HepG2 (cell line): ENCODE measurements around the gene SART1. TPM values are rescaled to one million over a fixed set of nuclear protein-coding genes. Genes with fewer than 3 reads are reported as not detected.
A peak's percentile ranks its signal among the peaks of the same experiment; 100 is the strongest.

ENCODE experiments used
- AGO1 ChIP-seq: fragments of 200-400 bp; formaldehyde crosslinking; IDR thresholded peaks from 2 replicates; pipeline ENCODE4 v1.6.1; 2017; ENCODE audit warnings: mild to moderate bottlenecking, low read depth, low read length, moderate library complexity; ENCODE audit not compliant: poor library complexity, severe bottlenecking
- AGO2 ChIP-seq: fragments of 200-400 bp; formaldehyde crosslinking; optimal IDR thresholded peaks from 2 replicates; pipeline ENCODE3; 2017; ENCODE audit warnings: mild to moderate bottlenecking, low read depth, low read length, moderate library complexity
- ARID2 ChIP-seq: sonication (generic); formaldehyde crosslinking; IDR thresholded peaks from 2 replicates; pipeline ENCODE4 v1.8.1; 2022; ENCODE audit warnings: mild to moderate bottlenecking, missing genetic modification reagents, borderline replicate concordance
- CENPT ChIP-seq: sonication (generic); formaldehyde crosslinking; IDR thresholded peaks from 2 replicates; pipeline ENCODE4 v1.8.0; 2022; ENCODE audit warnings: low read depth, mild to moderate bottlenecking, moderate library complexity, missing genetic modification reagents
- CHCHD3 ChIP-seq: sonication (generic); formaldehyde crosslinking; IDR thresholded peaks from 2 replicates; pipeline ENCODE4 v1.8.0; 2022; ENCODE audit warnings: mild to moderate bottlenecking, missing genetic modification reagents, moderate library complexity
- EP300 ChIP-seq, 3 experiments: sonication (generic) in 1 of 3; formaldehyde crosslinking in 1 of 3; IDR thresholded peaks; 2 replicates each; pipeline versions ENCODE4 v1.5.1 to v1.6.1; 2011 to 2020; ENCODE audit warnings: low read depth in 2 of 3, low read length in 2 of 3, borderline replicate concordance in 1 of 3, improper control_type of control experiment in 1 of 3, mild to moderate bottlenecking in 1 of 3, missing genetic modification reagents in 1 of 3, moderate library complexity in 1 of 3
- FOXC1 ChIP-seq: sonication (generic); formaldehyde crosslinking; IDR thresholded peaks from 2 replicates; pipeline ENCODE4 v1.8.0; 2022; ENCODE audit warnings: mild to moderate bottlenecking, missing genetic modification reagents, borderline replicate concordance
- GTF2F1 ChIP-seq: fragments of 150-350 bp; IDR thresholded peaks from 2 replicates; pipeline ENCODE4 v1.6.1; 2014; ENCODE audit warnings: low read length
- JARID2 ChIP-seq: sonication (generic); formaldehyde crosslinking; IDR thresholded peaks from 2 replicates; pipeline ENCODE4 v1.8.1; 2023; ENCODE audit warnings: missing genetic modification reagents, inconsistent platforms; ENCODE audit not compliant: insufficient replicate concordance
- KAT8 ChIP-seq: IDR thresholded peaks from 2 replicates; pipeline ENCODE4 v1.6.1; 2016; ENCODE audit warnings: missing genetic modification reagents, missing compliant biosample characterization
- MAFG ChIP-seq: sonication (generic); formaldehyde crosslinking; IDR thresholded peaks from 2 replicates; pipeline ENCODE4 v1.5.1; 2020; ENCODE audit warnings: mild to moderate bottlenecking, missing genetic modification reagents
- NKX3-1 ChIP-seq: sonication (generic); formaldehyde crosslinking; IDR thresholded peaks from 2 replicates; pipeline ENCODE4 v1.5.0; 2020; ENCODE audit warnings: missing genetic modification reagents
- PHF5A ChIP-seq: IDR thresholded peaks from one replicate; pipeline ENCODE4 v1.6.1; 2018; ENCODE audit warnings: low read depth, missing genetic modification reagents; ENCODE audit not compliant: unreplicated experiment
- RARA ChIP-seq: IDR thresholded peaks from 2 replicates; pipeline ENCODE4 v1.6.1; 2016; ENCODE audit warnings: missing genetic modification reagents, missing compliant biosample characterization
- SKI ChIP-seq: fragments of 450-650 bp; IDR thresholded peaks from one replicate; pipeline ENCODE4 v1.6.1; 2018; ENCODE audit warnings: mild to moderate bottlenecking; ENCODE audit not compliant: partially characterized antibody
- TCF12 ChIP-seq, 2 experiments: fragments of 450-650 bp in 1 of 2; sonication (generic) in 1 of 2; formaldehyde crosslinking in 1 of 2; IDR thresholded peaks; 2 replicates each; pipeline versions ENCODE4 v1.6.1 to v1.8.0; 2017 to 2022; ENCODE audit warnings: antibody characterized with exemption in 1 of 2, mild to moderate bottlenecking in 1 of 2, missing genetic modification reagents in 1 of 2, moderate library complexity in 1 of 2
- ZBTB38 ChIP-seq: sonication (generic); formaldehyde crosslinking; IDR thresholded peaks from 2 replicates; pipeline ENCODE4 v1.5.1; 2020; ENCODE audit warnings: mild to moderate bottlenecking, missing genetic modification reagents
- ZFP1 ChIP-seq: IDR thresholded peaks from 2 replicates; pipeline ENCODE4 v1.6.1; 2016
- ZNF235 ChIP-seq: sonication (generic); formaldehyde crosslinking; IDR thresholded peaks from 2 replicates; pipeline ENCODE4 v1.8.1; 2023; ENCODE audit warnings: mild to moderate bottlenecking, missing genetic modification reagents, borderline replicate concordance
- ZNF367 ChIP-seq: sonication (generic); formaldehyde crosslinking; IDR thresholded peaks from 2 replicates; pipeline ENCODE4 v1.4.0; 2020; ENCODE audit warnings: missing genetic modification reagents, borderline replicate concordance
- ZNF580 ChIP-seq: IDR thresholded peaks from 2 replicates; pipeline ENCODE4 v1.6.1; 2016; ENCODE audit warnings: low read depth, borderline replicate concordance
- ZNF720 ChIP-seq: sonication (generic); formaldehyde crosslinking; IDR thresholded peaks from 2 replicates; pipeline ENCODE4 v1.4.0; 2020; ENCODE audit warnings: missing genetic modification reagents
- polyA plus RNA-seq, 8 experiments: library from polyadenylated mRNA; depleted of rRNA in 3 of 8; stranded (reverse) in 7 of 8; unstranded in 1 of 8; fragments of >200 nt; fragmentation: Illumina TruSeq in 4 of 8; extraction: Trizol in 4 of 8; gene quantifications; 2 replicates each; pipeline versions ENCODE4 v1.2.1 to v1.2.3, GENCODE V29; 2011 to 2016; ENCODE audit warnings: low read depth in 4 of 8, missing spikeins in 1 of 8, mixed read lengths in 1 of 8; ENCODE audit not compliant: insufficient read depth in 1 of 8
- total RNA-seq, 5 experiments: library from RNA; depleted of rRNA; stranded (reverse); fragments of >200 nt; fragmentation: Illumina TruSeq; extraction: Trizol; gene quantifications; 2 replicates each; pipeline ENCODE4 v1.2.3, GENCODE V29; 2016; ENCODE audit warnings: low read depth in 1 of 5
- TF ChIP-seq, protein P1 (sequence below): sonication (generic); formaldehyde crosslinking; IDR thresholded peaks from 2 replicates; pipeline ENCODE4 v1.4.0; 2020; ENCODE audit warnings: mild to moderate bottlenecking, low read depth, missing genetic modification reagents
- TF ChIP-seq, protein P2 (sequence below): sonication (generic); formaldehyde crosslinking; IDR thresholded peaks from 2 replicates; pipeline ENCODE4 v1.4.0; 2020; ENCODE audit warnings: missing genetic modification reagents, mild to moderate bottlenecking, borderline replicate concordance
- TF ChIP-seq, protein P3 (sequence below): sonication (generic); formaldehyde crosslinking; IDR thresholded peaks from 2 replicates; pipeline ENCODE4 v1.4.0; 2020; ENCODE audit warnings: missing genetic modification reagents; ENCODE audit errors: not compliant biosample characterization
- TF ChIP-seq, protein P4 (sequence below): sonication (generic); formaldehyde crosslinking; IDR thresholded peaks from 2 replicates; pipeline ENCODE4 v1.9.0; 2022; ENCODE audit warnings: low read depth, missing genetic modification reagents

SART1 gene
- total and polyA plus RNA-seq, 2 of the 13 experiments (the other 11 are each of a cell fraction or from before 2014, with no cell fraction given): 11.3 to 22.5 TPM

DNA sequence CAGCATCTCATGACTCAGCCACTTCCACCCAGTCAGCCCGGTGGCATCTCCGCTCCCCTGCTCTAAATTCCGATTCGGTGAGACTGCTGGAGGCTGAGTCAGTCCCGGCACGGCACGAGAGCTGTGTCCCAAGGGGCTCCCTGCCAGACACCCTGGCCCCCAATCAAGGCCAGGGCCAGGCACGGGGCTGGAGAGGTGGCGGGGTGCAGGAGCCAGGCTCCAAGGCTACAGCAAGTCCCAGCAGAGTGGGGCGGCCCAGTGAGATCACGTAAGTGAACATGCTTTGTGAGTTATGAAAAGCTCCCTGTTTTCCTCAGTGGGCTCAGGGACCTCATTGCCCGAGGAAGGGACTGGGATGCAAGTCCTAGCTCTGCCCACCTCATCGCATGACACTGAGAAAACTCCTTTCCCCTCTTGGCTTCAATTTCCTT lies 45.7 kb upstream of the SART1 start (continued):
- no peak for TF ChIP-seq PHF5A
- TF ChIP-seq AGO2: peak; percentile 93
- TF ChIP-seq, protein P1, sequence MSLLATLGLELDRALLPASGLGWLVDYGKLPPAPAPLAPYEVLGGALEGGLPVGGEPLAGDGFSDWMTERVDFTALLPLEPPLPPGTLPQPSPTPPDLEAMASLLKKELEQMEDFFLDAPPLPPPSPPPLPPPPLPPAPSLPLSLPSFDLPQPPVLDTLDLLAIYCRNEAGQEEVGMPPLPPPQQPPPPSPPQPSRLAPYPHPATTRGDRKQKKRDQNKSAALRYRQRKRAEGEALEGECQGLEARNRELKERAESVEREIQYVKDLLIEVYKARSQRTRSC (CRISPR knock-in tag): no peak
- TF ChIP-seq, protein P2, sequence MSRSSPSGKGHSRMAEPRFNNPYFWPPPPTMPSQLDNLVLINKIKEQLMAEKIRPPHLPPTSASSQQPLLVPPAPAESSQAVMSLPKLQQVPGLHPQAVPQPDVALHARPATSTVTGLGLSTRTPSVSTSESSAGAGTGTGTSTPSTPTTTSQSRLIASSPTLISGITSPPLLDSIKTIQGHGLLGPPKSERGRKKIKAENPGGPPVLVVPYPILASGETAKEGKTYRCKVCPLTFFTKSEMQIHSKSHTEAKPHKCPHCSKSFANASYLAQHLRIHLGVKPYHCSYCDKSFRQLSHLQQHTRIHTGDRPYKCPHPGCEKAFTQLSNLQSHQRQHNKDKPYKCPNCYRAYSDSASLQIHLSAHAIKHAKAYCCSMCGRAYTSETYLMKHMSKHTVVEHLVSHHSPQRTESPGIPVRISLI (CRISPR knock-in tag): no peak
- no peak; the same call in 1 of the 2 replicates for TF ChIP-seq MAFG
- no peak for TF ChIP-seq ZNF720 (CRISPR knock-in tag)
- no peak for TF ChIP-seq JARID2 (CRISPR knock-in tag)
- TF ChIP-seq, protein P3, sequence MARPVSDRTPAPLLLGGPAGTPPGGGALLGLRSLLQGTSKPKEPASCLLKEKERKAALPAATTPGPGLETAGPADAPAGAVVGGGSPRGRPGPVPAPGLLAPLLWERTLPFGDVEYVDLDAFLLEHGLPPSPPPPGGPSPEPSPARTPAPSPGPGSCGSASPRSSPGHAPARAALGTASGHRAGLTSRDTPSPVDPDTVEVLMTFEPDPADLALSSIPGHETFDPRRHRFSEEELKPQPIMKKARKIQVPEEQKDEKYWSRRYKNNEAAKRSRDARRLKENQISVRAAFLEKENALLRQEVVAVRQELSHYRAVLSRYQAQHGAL (CRISPR knock-in tag): no peak
- no peak for TF ChIP-seq NKX3-1 (CRISPR knock-in tag)
- no peak for TF ChIP-seq ZNF580 (CRISPR knock-in tag)
- TF ChIP-seq GTF2F1: no peak
- peak; percentile 59 for TF ChIP-seq RARA (CRISPR knock-in tag)
- no peak for TF ChIP-seq CHCHD3 (CRISPR knock-in tag)
- TF ChIP-seq ARID2 (CRISPR knock-in tag): no peak
- peak; percentile 42 for TF ChIP-seq SKI
- no peak for TF ChIP-seq ZFP1 (CRISPR knock-in tag)
- no peak for TF ChIP-seq ZNF235 (CRISPR knock-in tag)
- TF ChIP-seq ZBTB38 (CRISPR knock-in tag): 0 out of 2 replicates have a peak, but pooled peaks have one; percentile 20
- peak in 1 of 2 experiments; percentile 28; a peak in 1 of 4 replicates for TF ChIP-seq EP300 (IDR thresholded peaks at IDR 0.05; ENCODE audit: low read depth in 2 of 2, low read length in 2 of 2)
- TF ChIP-seq EP300 (CRISPR knock-in tag; IDR thresholded peaks at IDR 0.05; ENCODE audit: borderline replicate concordance): peak; percentile 41; the same call in 1 of the 2 replicates
- 0 out of 2 replicates have a peak, but pooled peaks have one; percentile 41 for TF ChIP-seq KAT8
- no peak for TF ChIP-seq ZNF367
- peak; percentile 87 for TF ChIP-seq AGO1
- TF ChIP-seq, protein P4, sequence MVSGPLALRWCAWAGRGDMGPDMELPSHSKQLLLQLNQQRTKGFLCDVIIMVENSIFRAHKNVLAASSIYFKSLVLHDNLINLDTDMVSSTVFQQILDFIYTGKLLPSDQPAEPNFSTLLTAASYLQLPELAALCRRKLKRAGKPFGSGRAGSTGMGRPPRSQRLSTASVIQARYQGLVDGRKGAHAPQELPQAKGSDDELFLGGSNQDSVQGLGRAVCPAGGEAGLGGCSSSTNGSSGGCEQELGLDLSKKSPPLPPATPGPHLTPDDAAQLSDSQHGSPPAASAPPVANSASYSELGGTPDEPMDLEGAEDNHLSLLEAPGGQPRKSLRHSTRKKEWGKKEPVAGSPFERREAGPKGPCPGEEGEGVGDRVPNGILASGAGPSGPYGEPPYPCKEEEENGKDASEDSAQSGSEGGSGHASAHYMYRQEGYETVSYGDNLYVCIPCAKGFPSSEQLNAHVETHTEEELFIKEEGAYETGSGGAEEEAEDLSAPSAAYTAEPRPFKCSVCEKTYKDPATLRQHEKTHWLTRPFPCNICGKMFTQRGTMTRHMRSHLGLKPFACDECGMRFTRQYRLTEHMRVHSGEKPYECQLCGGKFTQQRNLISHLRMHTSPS (CRISPR knock-in tag): no peak
- no peak for TF ChIP-seq CENPT (CRISPR knock-in tag)
- TF ChIP-seq TCF12 (IDR thresholded peaks at IDR 0.05): no peak
- no peak for TF ChIP-seq TCF12 (CRISPR knock-in tag; IDR thresholded peaks at IDR 0.05)
- TF ChIP-seq FOXC1 (CRISPR knock-in tag): no peak
